HG02884 (cell line): ENCODE data around the gene TELO2.

ENCODE experiments used
- ATAC-seq: cut with Tn5 transposase; IDR thresholded peaks from one replicate; pipeline ENCODE4 v1.9.1; 2021; ENCODE audit warnings: mild to moderate bottlenecking, moderate library complexity; ENCODE audit not compliant: unreplicated experiment

TELO2 gene

DNA sequence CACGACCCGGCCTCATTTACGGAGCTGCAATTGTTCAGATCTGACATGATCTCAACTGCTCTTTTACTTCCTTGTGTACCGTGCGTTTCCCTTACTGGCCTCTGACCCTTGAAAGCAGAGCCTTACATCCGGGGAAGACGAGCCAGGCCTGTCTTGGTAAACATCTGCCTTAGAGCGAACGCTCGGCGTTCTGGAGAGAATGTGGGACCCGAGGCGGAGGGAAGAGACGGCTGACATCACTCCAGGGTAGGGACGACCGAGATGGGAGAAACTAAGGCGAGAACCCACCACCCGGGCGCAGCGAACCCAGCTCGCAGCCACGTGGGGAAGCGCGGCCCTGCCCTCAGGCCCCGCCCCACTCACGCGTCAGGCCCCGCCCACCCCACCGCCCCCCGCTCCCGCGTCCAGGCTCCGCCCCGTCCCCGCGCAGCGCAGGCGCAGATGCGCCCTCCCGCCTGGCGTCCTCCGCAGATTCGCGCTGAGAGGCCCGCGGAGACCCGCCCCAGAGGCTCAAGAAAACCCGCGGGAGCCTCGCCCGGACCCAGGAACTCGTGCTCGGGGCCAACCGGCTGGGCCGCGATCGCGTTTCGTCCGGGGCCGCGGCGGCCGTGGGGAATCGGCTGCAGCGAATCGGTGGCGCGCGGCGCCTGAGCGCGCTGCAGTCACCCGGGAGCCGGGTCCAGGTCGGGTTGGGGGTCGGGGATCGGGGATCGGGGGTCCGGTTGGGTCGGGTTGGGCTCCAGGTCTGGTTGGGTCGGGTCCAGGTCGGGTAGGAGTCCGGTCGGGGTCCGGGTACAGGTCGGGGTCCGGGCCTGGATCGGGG lies at the start of gene TELO2:
Gene TELO2, plus strand, starts transcription at position 438 of the 823 bp plus-strand sequence. CDS start 922 bp downstream, outside the sequence.
- ATAC-seq = no peak

- no peak for ATAC-seq
These were observed 49.7 kb upstream of the TELO2 start for GRCh38 chr16:1443403-1443973.

DNA sequence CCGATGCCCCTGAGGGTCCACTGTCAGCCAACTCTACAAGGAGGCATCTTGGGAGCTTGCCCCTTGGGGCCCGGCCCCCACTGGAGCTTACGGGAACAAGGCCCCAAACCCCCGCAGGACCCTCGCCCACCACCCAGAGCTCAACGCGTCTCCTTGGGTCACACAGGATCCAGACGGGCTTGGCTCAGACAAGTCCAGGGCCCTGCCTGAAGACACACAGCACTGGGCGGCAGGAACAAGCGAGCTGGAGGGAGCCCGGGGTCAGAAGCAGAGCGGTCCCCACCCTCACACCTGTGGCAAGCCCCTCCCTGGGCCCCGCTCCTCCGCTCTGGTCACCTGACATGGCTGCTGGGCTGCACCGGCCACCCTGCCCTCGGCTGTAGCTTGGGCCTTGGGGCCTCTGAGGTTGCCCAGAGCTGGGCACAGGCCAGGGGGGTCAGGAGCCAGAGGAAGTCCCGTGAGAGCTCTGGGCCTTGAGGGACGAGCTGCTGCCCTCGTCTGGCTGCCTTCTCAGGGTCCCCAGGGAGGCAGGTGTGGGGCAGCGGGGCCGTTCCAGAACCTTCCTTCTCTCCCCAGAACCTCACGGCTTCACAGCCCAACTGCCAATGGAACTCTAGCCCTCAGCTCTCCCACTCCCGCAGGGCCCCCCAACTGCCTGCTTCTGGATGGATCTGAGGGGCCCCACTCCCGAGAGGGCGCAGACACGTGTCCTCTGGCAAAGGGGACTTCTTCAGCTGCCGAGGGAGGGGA lies 49.0 kb upstream of the TELO2 start, which contains the start of gene CCDC154:
Gene CCDC154, minus strand, starts transcription at position 577 of the 750 bp plus-strand sequence. Its CDS starts 234 bp downstream, at position 343.
- ATAC-seq = no peak

DNA sequence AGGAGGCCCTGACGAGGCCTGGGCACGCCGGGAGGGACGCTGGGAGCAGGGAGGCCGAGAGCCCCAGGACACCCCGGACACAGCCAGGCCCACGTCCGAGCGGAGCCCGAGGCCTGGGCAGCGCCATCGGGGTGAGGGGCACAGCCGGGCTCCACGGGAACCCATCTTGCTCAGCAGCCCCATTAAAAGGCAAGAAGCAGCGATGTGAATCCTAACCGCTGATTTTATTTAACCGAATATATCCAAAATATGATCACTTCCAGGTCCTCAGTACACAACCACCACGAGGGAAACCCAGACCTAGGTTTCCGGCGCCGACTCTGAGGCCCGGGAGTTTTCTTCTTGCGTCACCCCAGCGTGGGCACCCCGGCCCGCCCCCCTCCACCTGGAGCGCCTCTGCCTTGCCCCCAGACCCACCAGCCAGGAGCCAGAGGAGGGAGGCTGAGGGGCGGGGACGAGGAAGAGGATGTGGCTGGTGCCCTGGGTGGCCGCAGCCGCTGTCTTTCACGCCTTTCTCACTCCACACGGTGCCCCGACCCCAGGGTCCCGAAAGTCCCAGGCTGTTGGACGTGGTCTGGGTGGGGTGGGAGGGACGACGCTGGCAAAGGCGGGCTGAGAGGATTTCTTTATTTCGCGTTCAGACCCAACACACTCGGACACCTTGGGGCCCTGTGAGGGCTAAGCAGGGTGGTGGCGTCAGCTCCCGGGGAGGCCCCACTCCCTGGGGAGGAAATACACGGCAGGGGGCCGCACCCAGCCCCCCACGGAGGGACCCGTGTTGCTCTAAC lies 48.2 kb upstream of the TELO2 start:
- ATAC-seq = no peak

- ATAC-seq = no peak
These were observed 47.5 kb upstream of the TELO2 start for GRCh38 chr16:1445518-1446203.

GRCh38 chr16:1446296-1447080 lies 46.7 kb upstream of the TELO2 start:
- no peak for ATAC-seq

DNA sequence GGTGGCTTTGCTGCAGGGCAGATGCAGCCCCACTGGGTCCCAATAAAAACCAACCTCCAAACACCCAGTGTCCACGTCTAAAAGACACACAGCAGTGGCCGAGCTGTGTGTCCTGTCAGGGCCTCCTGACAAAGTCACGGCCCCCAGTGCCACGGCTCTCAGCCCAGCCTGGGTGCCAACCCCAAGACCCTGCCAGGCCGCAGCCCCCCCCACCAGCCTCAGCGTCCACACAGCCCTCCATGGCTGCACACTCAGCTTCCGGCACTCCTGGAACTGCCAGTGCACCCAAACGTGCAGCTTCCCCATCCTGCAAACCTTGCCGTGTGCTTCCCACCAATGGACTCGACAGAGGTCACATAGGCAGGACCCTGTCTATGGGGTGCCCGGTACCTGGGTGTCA lies 45.2 kb upstream of the TELO2 start:
- ATAC-seq = no peak

DNA sequence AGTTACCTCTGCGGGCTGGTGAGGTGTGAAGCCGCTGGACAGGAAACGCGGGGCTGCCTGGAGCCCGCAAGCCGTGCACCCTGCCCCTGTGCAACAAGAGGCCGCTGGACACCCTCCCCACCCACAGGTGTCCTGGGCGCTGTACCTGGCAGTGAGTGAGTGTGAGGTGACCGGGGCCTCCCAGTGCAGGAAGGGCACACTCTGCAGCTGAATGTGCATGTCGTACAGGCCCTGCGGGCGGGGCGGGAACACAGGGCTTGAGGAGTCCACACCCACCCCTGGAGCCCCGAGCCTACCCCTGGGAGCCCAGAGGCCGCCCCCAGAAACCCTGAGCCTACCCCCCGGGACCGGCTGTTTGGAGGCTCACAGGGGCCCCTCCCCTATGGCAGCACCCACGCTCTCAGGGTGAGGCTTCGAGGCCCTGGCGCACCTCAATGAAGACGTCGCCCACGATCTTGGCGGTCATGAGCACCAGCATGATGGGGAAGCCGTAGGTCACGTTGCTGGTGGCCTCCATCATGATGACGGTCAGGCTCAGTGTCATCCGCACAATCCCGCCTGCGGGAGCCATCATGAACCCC lies 44.5 kb upstream of the TELO2 start:
- ATAC-seq = no peak

DNA sequence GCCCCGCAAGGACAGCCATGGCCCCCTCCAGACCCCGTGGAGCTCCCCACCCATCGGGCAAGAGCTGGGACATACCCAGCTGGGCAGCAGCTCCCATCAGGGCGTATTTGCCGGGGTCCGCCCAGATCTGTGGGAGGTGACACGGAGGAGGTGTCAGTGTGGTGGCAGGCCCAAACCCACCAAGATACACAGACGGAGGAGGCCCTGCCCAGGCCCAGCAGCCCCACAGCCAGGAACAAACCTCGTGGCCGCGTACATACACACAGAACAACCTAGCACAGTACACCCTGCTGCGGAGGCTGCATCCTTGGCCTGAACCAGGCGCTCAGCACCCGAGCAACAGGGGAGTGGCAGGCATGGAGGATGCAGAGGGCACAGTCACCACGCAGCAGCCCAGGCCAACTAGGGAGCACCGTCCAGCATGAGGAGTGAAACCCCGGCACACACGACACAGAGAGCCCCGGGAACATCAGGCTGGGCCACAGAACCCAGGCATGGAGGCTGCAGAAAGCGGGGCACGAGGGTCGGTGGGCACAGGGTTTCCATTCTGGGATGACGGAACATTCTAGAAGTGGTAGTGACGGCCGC lies 43.9 kb upstream of the TELO2 start:
- ATAC-seq = no peak

DNA sequence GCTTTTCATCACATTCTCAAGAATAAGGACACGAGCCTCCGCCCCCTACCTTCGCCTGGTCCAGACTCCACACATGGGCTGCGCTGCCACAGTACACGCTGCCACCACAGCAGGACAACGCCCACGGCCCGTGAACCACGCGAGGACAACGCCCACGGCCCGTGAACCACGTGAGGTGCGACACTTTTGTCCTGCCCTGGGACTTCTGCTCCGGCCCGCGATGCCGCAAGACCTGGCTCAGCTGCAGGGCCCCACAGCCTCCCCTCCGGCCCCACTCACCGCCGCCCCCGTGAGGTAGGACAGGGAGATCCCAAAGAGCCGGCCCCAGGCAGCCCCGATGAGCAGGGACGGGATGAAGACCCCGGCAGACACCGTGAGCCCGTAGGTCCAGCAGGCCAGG lies 42.9 kb upstream of the TELO2 start:
- ATAC-seq = no peak

DNA sequence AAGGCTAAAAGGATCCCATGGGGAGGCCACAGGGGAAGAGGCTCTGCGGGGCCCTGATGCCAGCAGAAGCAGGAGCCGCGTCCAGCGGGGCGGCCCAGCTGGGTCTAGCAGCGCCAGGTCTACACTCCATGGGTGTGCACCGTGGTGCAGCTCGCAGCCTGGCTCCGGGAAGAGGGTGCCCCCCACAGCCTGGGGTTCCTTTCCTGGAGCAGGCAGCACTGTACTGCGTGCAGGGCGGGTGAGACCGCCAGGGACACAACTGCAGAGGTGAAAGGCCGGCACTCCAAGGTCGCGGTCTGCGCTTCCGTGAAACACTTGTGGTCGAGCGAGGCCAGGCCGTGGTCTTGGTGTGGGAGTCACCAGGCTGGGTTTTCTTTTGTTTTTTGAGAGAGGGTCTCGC lies 42.3 kb upstream of the TELO2 start:
- no peak for ATAC-seq

- no peak for ATAC-seq
These were observed 41.3 kb upstream of the TELO2 start for GRCh38 chr16:1451702-1452392.

GRCh38 chr16:1452530-1452929 lies 40.6 kb upstream of the TELO2 start:
- ATAC-seq = no peak

DNA sequence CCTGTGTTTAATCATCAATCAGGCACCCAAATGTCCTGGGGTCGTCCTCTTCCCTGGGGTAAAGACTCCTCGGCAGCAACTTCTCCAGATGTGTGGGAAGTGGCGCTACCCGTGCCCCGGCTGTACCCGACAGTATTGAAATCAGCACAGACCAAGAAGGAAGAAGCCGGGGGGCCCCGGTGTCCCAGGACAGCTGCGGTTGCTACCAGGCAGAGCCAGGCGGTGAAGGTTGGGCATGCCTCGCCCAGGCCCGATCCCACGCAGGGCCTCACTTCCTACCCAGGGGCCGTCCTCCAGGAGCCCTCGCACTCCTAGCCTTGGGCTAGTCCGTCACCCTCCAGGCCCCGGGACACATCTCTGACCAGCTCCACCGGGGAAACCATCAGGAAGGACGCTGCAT lies 39.8 kb upstream of the TELO2 start:
- ATAC-seq = no peak

GRCh38 chr16:1454561-1454960 lies 38.6 kb upstream of the TELO2 start:
- ATAC-seq = no peak

DNA sequence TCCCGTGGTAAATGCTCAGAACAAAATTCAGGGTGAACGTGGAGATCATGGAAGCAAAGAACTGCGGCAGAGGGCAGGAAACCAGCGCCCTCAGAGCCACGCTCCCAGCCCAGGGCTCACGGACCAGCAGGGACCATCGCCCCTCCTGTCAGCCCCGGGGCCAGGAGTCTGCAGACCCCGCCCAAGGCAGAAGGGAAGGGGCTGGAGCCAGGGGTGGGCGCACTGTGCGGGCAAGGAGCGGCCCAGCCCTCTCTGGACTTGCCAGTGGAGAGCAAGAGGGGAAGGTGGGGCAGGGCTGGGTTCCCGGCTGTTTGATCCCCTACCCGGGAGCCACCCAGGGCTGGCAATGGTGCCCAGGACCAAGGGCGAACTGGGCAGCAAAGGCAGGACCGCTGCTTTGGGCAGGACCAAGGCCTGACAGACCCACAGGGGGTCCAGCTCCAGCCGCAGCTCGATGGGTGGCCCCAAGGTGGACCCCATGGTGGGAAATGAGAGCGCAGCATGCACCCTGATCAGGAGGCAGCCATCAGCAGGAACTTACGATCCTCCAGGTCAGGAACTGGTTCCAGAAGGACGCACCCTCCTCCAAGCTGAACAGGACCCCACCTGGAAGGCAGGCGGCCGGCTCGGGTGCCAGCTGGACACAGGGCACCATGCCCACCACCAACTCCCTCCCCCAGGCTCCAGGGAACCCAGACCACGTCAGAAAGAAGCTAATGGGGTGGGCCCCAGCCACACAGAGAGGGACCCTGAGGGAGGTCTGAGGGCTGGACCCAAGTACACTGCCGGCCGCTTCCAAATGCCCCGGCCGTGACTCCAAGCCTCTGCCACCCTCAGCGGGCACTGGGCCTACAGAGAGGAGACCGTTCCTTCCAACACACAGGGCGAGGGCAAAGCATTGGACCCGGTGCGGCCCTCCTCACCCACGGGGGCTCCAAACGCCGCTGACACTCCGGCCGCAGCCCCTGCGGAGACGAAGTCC lies 37.7 kb upstream of the TELO2 start:
- ATAC-seq = no peak

GRCh38 chr16:1456951-1457350 lies 36.2 kb upstream of the TELO2 start:
- ATAC-seq = no peak
